ENCODE data around the gene ARID1B.

DNA sequence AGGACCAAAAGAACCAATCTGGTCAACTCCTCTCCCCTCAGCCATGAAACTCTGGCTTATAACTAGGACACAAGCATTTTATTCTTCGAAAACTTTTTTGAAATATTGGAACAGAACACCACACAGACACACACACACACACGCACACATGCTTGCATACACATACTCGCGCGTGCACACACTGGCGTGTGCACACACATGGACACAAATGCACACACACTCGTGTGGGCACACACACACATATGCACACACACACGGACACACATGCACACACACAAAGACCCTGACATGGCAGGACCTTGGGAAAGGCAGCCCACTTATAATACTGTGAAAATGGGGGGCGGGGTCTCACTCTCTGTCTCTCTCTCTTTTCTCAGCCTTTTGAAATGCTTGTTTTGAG, 482.3 kb downstream of the ARID1B start:
- TF ChIP-seq, protein P1, sequence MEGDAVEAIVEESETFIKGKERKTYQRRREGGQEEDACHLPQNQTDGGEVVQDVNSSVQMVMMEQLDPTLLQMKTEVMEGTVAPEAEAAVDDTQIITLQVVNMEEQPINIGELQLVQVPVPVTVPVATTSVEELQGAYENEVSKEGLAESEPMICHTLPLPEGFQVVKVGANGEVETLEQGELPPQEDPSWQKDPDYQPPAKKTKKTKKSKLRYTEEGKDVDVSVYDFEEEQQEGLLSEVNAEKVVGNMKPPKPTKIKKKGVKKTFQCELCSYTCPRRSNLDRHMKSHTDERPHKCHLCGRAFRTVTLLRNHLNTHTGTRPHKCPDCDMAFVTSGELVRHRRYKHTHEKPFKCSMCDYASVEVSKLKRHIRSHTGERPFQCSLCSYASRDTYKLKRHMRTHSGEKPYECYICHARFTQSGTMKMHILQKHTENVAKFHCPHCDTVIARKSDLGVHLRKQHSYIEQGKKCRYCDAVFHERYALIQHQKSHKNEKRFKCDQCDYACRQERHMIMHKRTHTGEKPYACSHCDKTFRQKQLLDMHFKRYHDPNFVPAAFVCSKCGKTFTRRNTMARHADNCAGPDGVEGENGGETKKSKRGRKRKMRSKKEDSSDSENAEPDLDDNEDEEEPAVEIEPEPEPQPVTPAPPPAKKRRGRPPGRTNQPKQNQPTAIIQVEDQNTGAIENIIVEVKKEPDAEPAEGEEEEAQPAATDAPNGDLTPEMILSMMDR (conservative IDR thresholded peaks at IDR 0.05; ENCODE audit: low read length) = no peak
- TF ChIP-seq EZH2phosphoT487 (IDR thresholded peaks at IDR 0.05; ENCODE audit: borderline replicate concordance, low read depth, low read length) = no peak

Measured in OCI-LY7 (cell line).